Trophoblast cell (in vitro differentiated cells and primary cell): ENCODE measurements around the gene PARP1.

ENCODE experiments used
- DNase-seq, 2 donors: peaks; one replicate each; pipeline ENCODE4 v3.0.0-alpha.2; 2016
- H2AFZ ChIP-seq: 2 replicates; pipeline ENCODE4 v1.6.1; 2013; ENCODE audit warnings: low read length, moderate library complexity, mild to moderate bottlenecking; ENCODE audit not compliant: insufficient read depth, poor library complexity
- H2AK5ac ChIP-seq: 2 replicates; pipeline ENCODE4 v1.6.1; 2013; ENCODE audit warnings: mild to moderate bottlenecking, low read length
- H2BK120ac ChIP-seq: 2 replicates; pipeline ENCODE4 v1.6.1; 2013; ENCODE audit warnings: low read length, mild to moderate bottlenecking, moderate library complexity; ENCODE audit not compliant: insufficient read depth, poor library complexity
- H2BK12ac ChIP-seq: 2 replicates; pipeline ENCODE4 v1.6.1; 2013; ENCODE audit warnings: mild to moderate bottlenecking, low read length, moderate library complexity
- H2BK5ac ChIP-seq: 2 replicates; pipeline ENCODE4 v1.6.1; 2013; ENCODE audit warnings: low read length, low read depth, moderate library complexity, mild to moderate bottlenecking; ENCODE audit not compliant: poor library complexity
- H3K14ac ChIP-seq: 2 replicates; pipeline ENCODE4 v1.6.1; 2013; ENCODE audit warnings: mild to moderate bottlenecking, low read length
- H3K18ac ChIP-seq: 2 replicates; pipeline ENCODE4 v1.6.1; 2013; ENCODE audit warnings: mild to moderate bottlenecking, low read length
- H3K23ac ChIP-seq: 2 replicates; pipeline ENCODE4 v1.6.1; 2013; ENCODE audit warnings: low read length
- H3K27ac ChIP-seq: 2 replicates; pipeline ENCODE4 v1.5.1; 2013; ENCODE audit warnings: low read depth, mild to moderate bottlenecking, inconsistent platforms, low read length, moderate library complexity
- H3K27me3 ChIP-seq: 2 replicates; pipeline ENCODE4 v1.6.1; 2013; ENCODE audit warnings: inconsistent platforms, mild to moderate bottlenecking, low read length, moderate library complexity; ENCODE audit not compliant: insufficient read depth
- H3K36me3 ChIP-seq, 2 experiments: 1 replicate in 1 of 2; 2 replicates in 1 of 2; pipeline ENCODE4 v1.6.1; 2013; ENCODE audit warnings: low read length in 2 of 2, mild to moderate bottlenecking in 2 of 2, moderate library complexity in 1 of 2; ENCODE audit not compliant: insufficient read depth in 2 of 2, control insufficient read depth in 1 of 2
- H3K4ac ChIP-seq: 2 replicates; pipeline ENCODE4 v1.6.1; 2013; ENCODE audit warnings: low read depth, mild to moderate bottlenecking, low read length, moderate library complexity
- H3K4me1 ChIP-seq, 2 experiments: 1 replicate in 1 of 2; 2 replicates in 1 of 2; pipeline ENCODE4 v1.6.1; 2013; ENCODE audit warnings: low read length in 2 of 2, mild to moderate bottlenecking in 2 of 2, moderate library complexity in 1 of 2; ENCODE audit not compliant: insufficient read depth in 2 of 2, control insufficient read depth in 1 of 2
- H3K4me2 ChIP-seq: 2 replicates; pipeline ENCODE4 v1.6.1; 2013; ENCODE audit warnings: inconsistent platforms, mild to moderate bottlenecking, low read length, moderate library complexity
- H3K4me3 ChIP-seq: 2 replicates; pipeline ENCODE4 v1.5.1; 2013; ENCODE audit warnings: mild to moderate bottlenecking, low read depth, low read length, inconsistent platforms
- H3K79me1 ChIP-seq: one replicate; pipeline ENCODE4 v1.6.1; 2013; ENCODE audit warnings: low read length
- H3K79me2 ChIP-seq: 2 replicates; pipeline ENCODE4 v1.6.1; 2013; ENCODE audit warnings: low read length, mild to moderate bottlenecking; ENCODE audit not compliant: control insufficient read depth, insufficient read depth, poor library complexity
- H3K9ac ChIP-seq: 2 replicates; pipeline ENCODE4 v1.6.1; 2013; ENCODE audit warnings: mild to moderate bottlenecking, low read length
- H3K9me3 ChIP-seq: 2 replicates; pipeline ENCODE4 v1.6.1; 2013; ENCODE audit warnings: low read depth, mild to moderate bottlenecking, control low read depth, inconsistent platforms, low read length; ENCODE audit not compliant: insufficient read depth
- H4K12ac ChIP-seq: 2 replicates; pipeline ENCODE4 v1.6.1; 2013; ENCODE audit warnings: low read depth, mild to moderate bottlenecking, low read length, moderate library complexity
- H4K8ac ChIP-seq: 2 replicates; pipeline ENCODE4 v1.6.1; 2013; ENCODE audit warnings: low read depth, mild to moderate bottlenecking, low read length, moderate library complexity
- H4K91ac ChIP-seq: one replicate; pipeline ENCODE4 v1.6.1; 2013; ENCODE audit warnings: low read depth, mild to moderate bottlenecking, low read length, moderate library complexity
- WGBS: extraction: QIAGEN DNeasy Blood & Tissue Kit; methylation state at CpG from one replicate; pipeline ENCODE4 v1.1.7; 2013; ENCODE audit warnings: missing lambda C conversion rate; ENCODE audit not compliant: insufficient read length, insufficient coverage; ENCODE audit errors: extremely low coverage; 5-methylcytosine and 5-hydroxymethylcytosine counted together

Gene PARP1

GRCh38 chr1:226422478-226422877, 14.6 kb upstream of the PARP1 start:
- no peak overlapping the region for H4K12ac ChIP-seq
- no peak overlapping the region for H3K4me2 ChIP-seq
- no peak overlapping the region for H2AK5ac ChIP-seq
- no peaks in the 10 kb centered on the region for H3K9me3 ChIP-seq
- H3K27ac ChIP-seq: no peak overlapping the region
- H2AFZ ChIP-seq: no peak overlapping the region
- H3K79me2 ChIP-seq: no peaks in the 10 kb centered on the region
- no peaks in the 10 kb centered on the region for H3K4me1 ChIP-seq
- H4K8ac ChIP-seq: no peak overlapping the region
- no peak overlapping the region for H2BK120ac ChIP-seq
- no peak overlapping the region for H3K14ac ChIP-seq
- H2BK12ac ChIP-seq: no peak overlapping the region
- no peak overlapping the region for H3K4me3 ChIP-seq
- H3K79me1 ChIP-seq: no peaks in the 10 kb centered on the region
- no peak overlapping the region for H3K23ac ChIP-seq
- DNase-seq: no peak
- no peak overlapping the region for H2BK5ac ChIP-seq
- H3K9ac ChIP-seq: no peak overlapping the region
- H3K4ac ChIP-seq: no peak overlapping the region
- no peaks in the 10 kb centered on the region for H3K27me3 ChIP-seq
- no peak overlapping the region for H4K91ac ChIP-seq
- no peaks in the 10 kb centered on the region for H3K36me3 ChIP-seq
- no peak overlapping the region for H3K18ac ChIP-seq
- WGBS: no CpG with 5 or more reads among the region's 6 CpGs

GRCh38 chr1:226420897-226421296, 13.0 kb upstream of the PARP1 start:
- Histone ChIP-seq H3K9ac (no peak overlapping the region), H2BK120ac (no peak overlapping the region), H3K4ac (no peak overlapping the region), H2BK12ac (no peak overlapping the region), H4K8ac (no peak overlapping the region), H3K4me1 (no peaks in the 10 kb centered on the region), H3K79me1 (no peaks in the 10 kb centered on the region), H3K4me3 (no peak overlapping the region), H4K91ac (no peak overlapping the region), H3K27me3 (no peaks in the 10 kb centered on the region), H2AK5ac (no peak overlapping the region), H2BK5ac (no peak overlapping the region), H3K23ac (no peak overlapping the region), H3K79me2 (no peaks in the 10 kb centered on the region), H3K14ac (no peak overlapping the region), H3K4me2 (no peak overlapping the region), H3K9me3 (no peaks in the 10 kb centered on the region), H3K27ac (no peak overlapping the region), H2AFZ (no peak overlapping the region), H3K18ac (no peak overlapping the region), H4K12ac (no peak overlapping the region), H3K36me3 (no peaks in the 10 kb centered on the region)
- DNase-seq: no peak
- WGBS: no CpG with 5 or more reads among the region's 3 CpGs

- no peak overlapping the region for H3K9ac ChIP-seq
- no peak overlapping the region for H4K12ac ChIP-seq
- H4K91ac ChIP-seq: no peak overlapping the region
- no peaks in the 10 kb centered on the region for H3K9me3 ChIP-seq
- no peak overlapping the region for H3K4me2 ChIP-seq
- H3K4me3 ChIP-seq: no peak overlapping the region
- no peak overlapping the region for H4K8ac ChIP-seq
- no peak overlapping the region for H3K14ac ChIP-seq
- no CpG with 5 or more reads among the region's 5 CpGs for WGBS
- no peak overlapping the region for H3K18ac ChIP-seq
- H2AFZ ChIP-seq: no peak overlapping the region
- no peak overlapping the region for H2BK5ac ChIP-seq
- H3K4ac ChIP-seq: no peak overlapping the region
- H3K23ac ChIP-seq: no peak overlapping the region
- H2BK120ac ChIP-seq: no peak overlapping the region
- H2AK5ac ChIP-seq: no peak overlapping the region
- H3K4me1 ChIP-seq: no peaks in the 10 kb centered on the region
- no peak overlapping the region for H2BK12ac ChIP-seq
- DNase-seq: no peak
- no peak overlapping the region for H3K27ac ChIP-seq
- no peaks in the 10 kb centered on the region for H3K36me3 ChIP-seq
- no peaks in the 10 kb centered on the region for H3K27me3 ChIP-seq
- no peaks in the 10 kb centered on the region for H3K79me1 ChIP-seq
- no peaks in the 10 kb centered on the region for H3K79me2 ChIP-seq
These were observed 12.4 kb upstream of the PARP1 start for GRCh38 chr1:226420328-226420727.

- H3K27me3 ChIP-seq: no peaks in the 10 kb centered on the region
- H2AK5ac ChIP-seq: no peak overlapping the region
- no peaks in the 10 kb centered on the region for H3K79me1 ChIP-seq
- H3K18ac ChIP-seq: no peak overlapping the region
- no peaks in the 10 kb centered on the region for H3K79me2 ChIP-seq
- H3K4me2 ChIP-seq: no peak overlapping the region
- H2BK12ac ChIP-seq: no peak overlapping the region
- H4K8ac ChIP-seq: no peak overlapping the region
- H3K27ac ChIP-seq: no peak overlapping the region
- H3K4ac ChIP-seq: no peak overlapping the region
- no peak overlapping the region for H2BK120ac ChIP-seq
- H4K12ac ChIP-seq: no peak overlapping the region
- WGBS: no CpG with 5 or more reads among the region's 11 CpGs
- H3K36me3 ChIP-seq: no peaks in the 10 kb centered on the region
- H3K23ac ChIP-seq: no peak overlapping the region
- no peaks in the 10 kb centered on the region for H3K9me3 ChIP-seq
- H4K91ac ChIP-seq: no peak overlapping the region
- no peak for DNase-seq
- no peak overlapping the region for H2BK5ac ChIP-seq
- H2AFZ ChIP-seq: no peak overlapping the region
- H3K4me1 ChIP-seq: no peaks in the 10 kb centered on the region
- no peak overlapping the region for H3K14ac ChIP-seq
- H3K4me3 ChIP-seq: no peak overlapping the region
- no peak overlapping the region for H3K9ac ChIP-seq
These were observed 11.6 kb upstream of the PARP1 start for GRCh38 chr1:226419284-226420029.
